ENCODE measurements around the gene ADISSP.

ADISSP gene

GRCh38 chr20:3781153-3781910, 13.8 kb upstream of the ADISSP start, which contains the start of gene SPEF1:
Gene SPEF1, minus strand, starts transcription at chr20:3781448. Its CDS starts 161 bp downstream, at chr20:3781287.
- no peak for DNase-seq (ENCODE audit: low spot score)

DNA sequence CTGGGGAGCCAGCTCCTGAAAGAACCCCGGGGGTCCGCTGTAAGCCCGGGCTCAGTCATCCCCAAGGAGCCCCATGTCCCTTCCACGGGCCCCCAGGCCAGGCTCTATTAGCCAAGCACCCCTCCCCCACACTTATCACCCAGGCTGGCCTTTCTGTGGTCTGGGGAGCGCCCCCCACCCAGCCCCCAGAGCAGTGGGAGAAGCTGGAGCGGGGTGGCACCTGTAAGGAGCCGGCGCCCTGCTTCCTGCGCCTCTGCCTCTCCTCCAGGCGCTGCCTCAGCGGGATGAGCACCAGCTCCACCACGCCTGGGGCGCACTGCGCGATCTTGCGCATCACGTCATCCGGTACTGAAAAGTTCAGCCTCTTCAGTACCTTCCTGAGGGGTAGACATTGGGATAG, 11.4 kb upstream of the ADISSP start:
- DNase-seq (ENCODE audit: low spot score) = no peak

DNA sequence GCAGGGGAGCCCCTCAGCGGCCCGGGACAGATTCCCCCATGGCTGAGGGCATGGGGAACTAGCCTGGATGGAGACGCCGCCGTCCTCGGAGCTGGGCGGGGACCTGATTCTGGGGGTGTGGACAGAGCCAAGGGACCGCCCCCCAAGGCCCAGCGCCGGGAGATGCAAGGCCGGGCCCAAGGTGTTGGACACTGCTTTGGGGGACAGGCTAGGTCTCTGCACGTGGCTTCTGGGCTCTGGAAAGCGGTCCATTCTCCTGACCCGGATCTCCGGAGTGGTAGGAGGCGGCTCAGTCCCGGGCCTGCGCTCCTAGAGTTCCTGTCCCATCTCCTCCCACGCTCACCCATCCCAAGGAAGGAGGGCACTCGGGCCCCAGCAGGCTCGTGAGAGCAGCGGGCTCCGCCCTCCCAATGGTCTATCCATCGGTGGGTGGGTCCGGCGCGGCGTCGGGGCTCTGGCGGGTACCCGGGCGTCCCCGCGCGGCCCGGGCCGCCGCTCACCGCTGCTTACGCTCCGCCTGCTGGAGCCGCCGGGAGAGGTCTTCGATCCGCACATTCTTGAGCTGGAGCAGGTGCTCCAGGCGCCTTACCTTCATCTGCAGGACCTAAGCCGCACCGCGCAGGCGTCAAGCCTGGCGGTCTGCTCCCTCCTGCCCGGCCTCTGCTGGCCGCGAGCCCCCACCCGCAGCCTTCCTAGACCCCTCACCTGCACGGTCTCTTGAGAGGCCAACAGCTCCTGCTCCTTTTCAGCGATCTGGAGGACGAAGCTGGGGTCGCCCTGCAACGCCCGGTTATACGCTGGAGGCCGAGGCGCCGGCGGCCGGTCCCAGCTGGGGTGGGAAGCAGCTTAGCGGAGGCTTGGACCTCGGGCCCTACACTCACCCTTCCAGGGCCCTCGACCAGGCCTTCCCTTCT, 10.4 kb upstream of the ADISSP start:
- DNase-seq (ENCODE audit: low spot score) = no peak

DNA sequence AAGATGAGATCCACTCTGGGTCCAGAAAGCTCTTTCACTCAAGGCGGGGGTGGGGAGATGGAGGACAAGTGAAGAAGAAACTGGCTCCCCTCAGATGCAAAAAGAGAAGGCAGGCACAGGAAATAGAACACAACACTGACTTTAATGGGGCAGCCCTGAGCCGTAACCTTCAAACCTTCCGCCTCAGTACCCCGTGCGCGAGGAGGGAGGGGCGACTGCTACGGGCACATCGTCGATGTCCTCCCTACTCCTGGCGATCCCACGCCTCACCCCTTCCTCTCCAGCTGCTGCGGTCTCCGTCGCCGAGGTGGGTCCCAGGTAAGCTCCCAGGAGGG, 9.8 kb upstream of the ADISSP start:
- no peak for DNase-seq (ENCODE audit: low spot score)

DNA sequence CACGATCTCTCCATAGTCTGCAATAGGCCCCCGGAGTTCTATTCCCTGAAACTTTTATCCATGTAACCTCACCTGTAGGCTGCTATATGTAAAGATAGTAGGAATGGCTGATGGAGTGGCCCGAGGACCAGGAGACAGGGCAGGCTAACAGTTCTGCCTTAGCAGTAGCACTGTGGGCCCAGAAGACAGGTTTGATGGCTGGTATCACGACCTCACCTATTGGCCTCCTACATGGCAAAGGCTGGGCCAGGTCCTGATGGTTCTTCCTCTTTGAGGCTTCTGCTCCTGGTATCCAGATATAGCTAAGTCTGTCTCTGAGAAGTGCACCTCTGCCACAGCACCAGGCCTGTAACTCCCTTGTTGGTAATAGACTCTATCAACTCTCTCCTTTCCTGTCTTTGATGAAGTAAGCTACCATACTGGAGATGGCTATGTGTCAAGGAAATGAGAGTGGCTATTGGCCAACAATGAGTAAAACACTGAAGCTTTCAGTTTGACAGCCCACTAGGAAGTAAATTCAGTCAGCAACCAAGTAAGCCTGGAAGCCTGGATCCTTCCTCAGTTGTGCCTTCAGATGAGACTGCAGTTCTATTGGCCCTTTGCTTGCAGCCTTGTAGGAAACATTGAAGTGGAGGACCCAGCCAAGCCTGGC, 8.0 kb upstream of the ADISSP start:
- DNase-seq (ENCODE audit: low spot score) = no peak

DNA sequence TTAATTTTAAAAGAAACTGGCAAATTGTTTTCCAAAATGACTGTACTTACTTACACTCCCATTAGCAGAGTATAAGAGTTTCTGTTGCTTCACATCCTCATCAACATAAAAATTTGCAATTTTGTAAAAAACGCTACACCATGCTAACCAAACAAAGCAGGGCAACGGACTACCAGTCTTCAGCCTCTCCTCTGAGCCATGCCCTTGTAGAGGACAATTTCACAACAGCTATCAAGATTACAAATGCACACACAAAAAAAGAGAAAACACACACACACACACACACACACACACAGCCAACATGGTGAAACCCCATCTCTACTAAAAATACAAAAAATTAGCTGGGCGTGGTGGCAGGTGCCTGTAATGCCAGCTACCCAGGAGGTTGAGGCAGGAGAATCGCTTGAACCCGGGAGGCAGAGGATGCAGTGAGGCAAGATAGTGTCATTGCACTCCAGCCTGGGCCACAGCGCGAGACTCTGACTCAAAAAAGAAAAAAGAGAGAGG, 4.1 kb upstream of the ADISSP start:
- no peak for DNase-seq (ENCODE audit: low spot score)

- peak; percentile 79 for DNase-seq (ENCODE audit: low spot score)
Measured at GRCh38 chr20:3768342-3769130, 983 bp upstream of the ADISSP start.

GRCh38 chr20:3767110-3767426, 485 bp downstream of the ADISSP start:
- DNase-seq (ENCODE audit: low spot score) = no peak

DNA sequence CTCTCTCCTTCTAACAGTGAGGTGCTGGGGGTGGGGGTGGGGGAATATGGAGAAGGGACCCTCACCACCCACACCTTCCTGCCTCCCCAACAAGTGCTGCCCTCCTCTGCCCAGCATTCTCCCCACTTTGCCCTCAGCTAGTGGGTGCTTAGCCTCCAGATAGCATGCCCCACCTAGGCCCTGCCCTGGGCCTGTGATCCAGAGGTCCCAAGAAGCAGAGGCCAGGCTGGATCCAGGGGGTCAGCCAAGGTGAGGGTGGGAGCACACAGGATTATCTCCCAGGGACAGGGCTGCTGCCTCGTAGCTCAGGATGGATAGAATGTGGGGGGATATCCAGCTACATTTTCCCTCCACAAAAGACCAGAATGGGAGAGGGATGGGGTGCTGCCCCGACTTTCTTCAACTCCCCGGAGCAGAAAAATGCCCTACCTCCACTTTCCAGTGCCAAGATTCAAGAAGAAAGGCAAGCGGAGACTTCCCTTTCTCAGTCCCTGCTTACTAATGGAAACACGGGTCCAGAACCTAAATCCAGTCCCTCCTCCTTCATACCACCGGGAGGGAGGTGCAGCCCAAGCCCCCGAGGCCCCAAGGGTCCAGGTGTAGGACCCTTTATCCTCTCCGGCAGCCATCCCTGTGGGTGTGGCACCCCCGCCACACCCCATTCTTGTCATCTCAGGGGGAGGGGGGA, 987 bp downstream of the ADISSP start:
- DNase-seq (ENCODE audit: low spot score) = peak; percentile 58

GRCh38 chr20:3765171-3765882, 2.2 kb downstream of the ADISSP start:
- DNase-seq (ENCODE audit: low spot score) = no peak

GRCh38 chr20:3764659-3765058, 2.9 kb downstream of the ADISSP start:
- no peak for DNase-seq (ENCODE audit: low spot score)

DNA sequence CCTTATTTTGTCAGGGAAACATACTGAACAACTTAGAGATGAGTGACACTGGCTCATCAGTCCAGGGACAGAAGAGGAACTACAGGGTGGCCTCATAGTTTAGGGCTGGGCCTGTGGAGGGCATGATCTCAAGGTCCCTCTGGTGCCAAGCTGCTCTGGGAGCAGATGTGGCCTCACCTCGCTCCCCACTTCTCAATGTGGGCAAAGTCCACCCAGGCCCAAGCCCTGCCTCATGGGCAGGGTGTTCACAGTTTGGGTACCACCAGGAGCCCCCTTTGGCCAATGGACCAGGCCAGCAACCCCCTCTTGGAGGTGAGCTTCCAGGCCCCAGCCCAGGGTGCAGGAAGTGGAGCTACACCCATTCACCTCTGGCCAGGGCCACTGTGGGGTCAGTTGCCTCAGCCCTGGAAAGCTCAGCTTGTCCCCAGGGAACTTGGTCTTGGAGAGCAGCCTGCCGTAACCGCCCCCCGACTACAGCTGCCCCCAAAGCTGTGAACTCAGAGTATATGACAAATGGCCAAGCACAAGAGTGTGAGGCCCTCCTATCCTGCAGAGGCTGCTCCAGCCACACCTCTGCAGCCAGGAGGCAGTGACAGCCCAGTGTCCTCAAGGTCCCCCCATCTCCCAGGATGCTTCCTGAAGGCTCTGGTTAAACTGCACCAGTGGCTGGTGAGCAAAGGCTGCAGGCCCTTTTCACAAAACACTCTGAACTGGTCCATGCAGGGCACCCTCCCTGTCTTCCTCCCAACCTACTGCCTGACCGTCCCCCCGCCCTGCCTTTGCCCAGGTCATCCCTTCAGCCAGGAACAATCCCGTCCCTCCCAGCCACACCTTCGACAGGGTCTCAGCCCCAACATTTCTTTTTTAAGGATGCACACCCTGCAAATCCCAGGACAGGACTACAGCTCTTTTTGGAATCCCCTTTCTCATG, 3.6 kb downstream of the ADISSP start:
- DNase-seq (ENCODE audit: low spot score) = no peak

- DNase-seq (ENCODE audit: low spot score) = no peak
Measured at GRCh38 chr20:3760655-3761348, 6.8 kb downstream of the ADISSP start.

GRCh38 chr20:3759884-3760283, 7.7 kb downstream of the ADISSP start:
- DNase-seq (ENCODE audit: low spot score) = no peak

DNA sequence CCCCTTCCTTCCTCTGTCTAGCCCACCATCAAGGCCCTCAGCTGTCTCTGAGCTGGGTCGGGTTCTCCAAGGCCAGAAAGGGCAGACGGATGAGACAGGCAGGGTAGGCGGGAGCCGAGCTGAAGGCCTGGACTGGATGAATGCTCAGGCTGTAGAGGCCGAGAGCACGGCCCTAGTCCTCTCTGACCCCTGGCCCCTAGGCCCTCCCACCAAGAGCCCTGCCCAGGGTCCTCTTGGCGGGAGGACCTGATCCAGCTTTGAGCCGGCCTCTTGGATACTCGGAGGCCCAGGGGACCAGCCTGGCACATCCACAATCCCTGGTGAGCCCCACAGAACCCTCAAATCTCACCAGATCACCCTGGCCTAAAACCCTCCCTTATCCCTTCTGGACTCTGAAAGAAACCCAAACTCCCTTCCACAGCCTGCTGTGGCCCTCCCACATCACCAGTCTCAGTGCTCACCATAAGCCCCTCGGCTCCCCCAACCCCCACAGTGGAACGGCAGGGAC, 8.2 kb downstream of the ADISSP start:
- no peak for DNase-seq (ENCODE audit: low spot score)

- DNase-seq (ENCODE audit: low spot score) = no peak
Measured at GRCh38 chr20:3758566-3758965, 9.0 kb downstream of the ADISSP start.

GRCh38 chr20:3757268-3757667, 10.3 kb downstream of the ADISSP start:
- DNase-seq (ENCODE audit: low spot score) = no peak

GRCh38 chr20:3755814-3756480, 11.6 kb downstream of the ADISSP start:
- DNase-seq (ENCODE audit: low spot score) = no peak

Data from left forelimb (tissue), 1 donor.